Peyer's patch (tissue), 4 donors: ENCODE measurements around the gene NOSTRIN. TPM values are rescaled to one million over a fixed set of nuclear protein-coding genes. Genes with fewer than 3 reads are reported as not detected.

Source experiments
- DNase-seq, 3 donors: peaks; one replicate each; pipeline ENCODE4 v3.0.0-alpha.2; 2017 to 2019
- H3K27ac ChIP-seq, 4 donors: fragments of 200-600 bp; sonication (generic); one replicate each; pipeline ENCODE4 v1.5.1; 2016 to 2019
- H3K27me3 ChIP-seq, 2 donors: fragments of 200-600 bp; sonication (generic); one replicate each; pipeline ENCODE4 v1.5.1; 2019
- H3K36me3 ChIP-seq, 3 donors: fragments of 200-600 bp; sonication (generic); one replicate each; pipeline ENCODE4 v1.5.1; 2016 to 2019
- H3K4me1 ChIP-seq, 4 donors: fragments of 200-600 bp; sonication (generic); one replicate each; pipeline ENCODE4 v1.5.1; 2016 to 2019
- H3K4me3 ChIP-seq, 4 donors: fragments of 200-600 bp; sonication (generic); 1 replicate in 3 of 4; 2 replicates in 1 of 4; pipeline ENCODE4 v1.5.1; 2016 to 2019; ENCODE audit warnings: mild to moderate bottlenecking in 1 of 4
- H3K9me3 ChIP-seq, 4 donors: fragments of 200-600 bp; sonication (generic); one replicate each; pipeline ENCODE4 v1.5.1; 2016 to 2019; ENCODE audit warnings: mild to moderate bottlenecking in 1 of 4
- CTCF ChIP-seq, 6 experiments: fragments of 450-650 bp in 4 of 6; fragments of 200-600 bp in 2 of 6; sonication (generic) in 1 of 6; IDR thresholded peaks; one replicate each; pipeline ENCODE4 v1.5.1; 2017 to 2019; ENCODE audit warnings: antibody characterized with exemption in 6 of 6, mild to moderate bottlenecking in 3 of 6, moderate library complexity in 1 of 6
- POLR2A ChIP-seq, 2 donors: fragments of 450-650 bp; IDR thresholded peaks; one replicate each; pipeline ENCODE4 v1.5.1; 2017; ENCODE audit warnings: antibody characterized with exemption in 2 of 2, mild to moderate bottlenecking in 2 of 2, moderate library complexity in 2 of 2
- total RNA-seq, 4 donors: library from RNA; depleted of rRNA; stranded (reverse); fragments of >200 nt; gene quantifications; one replicate each; pipeline ENCODE4 v1.1.0, GENCODE V29; 2016

NOSTRIN gene
- total RNA-seq, 4 donors from 2014 or later, result 67.4 to 152 (median 87.7) TPM

GRCh38 chr2:168804214-168804613 is 1.8 kb downstream of the NOSTRIN start:
- no peaks in the 10 kb centered on the region for H3K27me3 ChIP-seq
- peak overlapping the region in 1 of 4 donors; percentile 82 for H3K27ac ChIP-seq
- H3K4me3 ChIP-seq, result peak overlapping the region in 2 of 4 donors; percentile 47 to 51
- H3K9me3 ChIP-seq, result no peaks in the 10 kb centered on the region
- no peak for DNase-seq
- TF ChIP-seq CTCF (IDR thresholded peaks at IDR 0.05), result no peak
- no peak for TF ChIP-seq POLR2A (IDR thresholded peaks at IDR 0.05)
- H3K36me3 ChIP-seq, result no peaks in the 10 kb centered on the region
- H3K4me1 ChIP-seq, result peaks cover 0 to 6% (median 0%) of the 10 kb centered on the region in 4 donors

- no peaks in the 10 kb centered on the region for H3K27me3 ChIP-seq
- no peak overlapping the region for H3K4me3 ChIP-seq
- no peak overlapping the region for H3K27ac ChIP-seq
- DNase-seq, result no peak
- peaks cover 0 to 4% (median 0%) of the 10 kb centered on the region in 4 donors for H3K4me1 ChIP-seq
- no peaks in the 10 kb centered on the region for H3K9me3 ChIP-seq
- H3K36me3 ChIP-seq, result no peaks in the 10 kb centered on the region
- no peak for TF ChIP-seq CTCF (IDR thresholded peaks at IDR 0.05)
- no peak for TF ChIP-seq POLR2A (IDR thresholded peaks at IDR 0.05)
These were observed 3.2 kb downstream of the NOSTRIN start for GRCh38 chr2:168805615-168806014.

- no peak overlapping the region for H3K27ac ChIP-seq
- H3K4me3 ChIP-seq, result no peak overlapping the region
- H3K36me3 ChIP-seq, result peaks cover 0 to 6% (median 0%) of the 10 kb centered on the region in 3 donors
- no peak for TF ChIP-seq CTCF (IDR thresholded peaks at IDR 0.05)
- no peak for TF ChIP-seq POLR2A (IDR thresholded peaks at IDR 0.05)
- no peaks in the 10 kb centered on the region for H3K27me3 ChIP-seq
- DNase-seq, result no peak
- H3K4me1 ChIP-seq, result no peaks in the 10 kb centered on the region
- H3K9me3 ChIP-seq, result no peaks in the 10 kb centered on the region
These were observed 7.1 kb downstream of the NOSTRIN start for GRCh38 chr2:168809537-168809936.

- no peaks in the 10 kb centered on the region for H3K27me3 ChIP-seq
- TF ChIP-seq CTCF (IDR thresholded peaks at IDR 0.05) (no peak), POLR2A (IDR thresholded peaks at IDR 0.05) (no peak)
- no peak overlapping the region for H3K27ac ChIP-seq
- no peaks in the 10 kb centered on the region for H3K9me3 ChIP-seq
- no peaks in the 10 kb centered on the region for H3K4me1 ChIP-seq
- H3K4me3 ChIP-seq, result no peak overlapping the region
- H3K36me3 ChIP-seq, result peaks cover 0 to 6% (median 0%) of the 10 kb centered on the region in 3 donors
- DNase-seq, result no peak
These were observed 7.8 kb downstream of the NOSTRIN start for GRCh38 chr2:168810235-168810634.

GRCh38 chr2:168811696-168812095 is 9.3 kb downstream of the NOSTRIN start:
- TF ChIP-seq CTCF (IDR thresholded peaks at IDR 0.05) (no peak), POLR2A (IDR thresholded peaks at IDR 0.05) (no peak)
- DNase-seq, result no peak
- Histone ChIP-seq H3K9me3 (no peaks in the 10 kb centered on the region), H3K4me1 (no peaks in the 10 kb centered on the region), H3K36me3 (peaks cover 0 to 6% (median 0%) of the 10 kb centered on the region in 3 donors), H3K27ac (no peak overlapping the region), H3K27me3 (no peaks in the 10 kb centered on the region), H3K4me3 (no peak overlapping the region)

GRCh38 chr2:168814046-168814445 is 11.6 kb downstream of the NOSTRIN start:
- Histone ChIP-seq H3K27ac (no peak overlapping the region), H3K9me3 (no peaks in the 10 kb centered on the region), H3K4me1 (no peaks in the 10 kb centered on the region), H3K4me3 (no peak overlapping the region), H3K27me3 (no peaks in the 10 kb centered on the region), H3K36me3 (peaks cover 0 to 8% (median 0%) of the 10 kb centered on the region in 3 donors)
- TF ChIP-seq CTCF (IDR thresholded peaks at IDR 0.05) (no peak), POLR2A (IDR thresholded peaks at IDR 0.05) (no peak)
- no peak for DNase-seq
